Loucy (cell line): ENCODE data around the gene RNF44.
A peak's percentile ranks its signal among the peaks of the same experiment; 100 is the strongest.

Experiments used
- H2AFZ ChIP-seq: fragments of 200-600 bp; sonication (generic); 2 replicates; pipeline ENCODE4 v1.6.0; 2016; ENCODE audit warnings: antibody characterized with exemption, mild to moderate bottlenecking, low read length, moderate library complexity
- H3F3A ChIP-seq: fragments of 200-600 bp; 2 replicates; pipeline ENCODE4 v1.6.0; 2016; ENCODE audit warnings: antibody characterized with exemption, low read depth, mild to moderate bottlenecking
- H3K27me3 ChIP-seq: fragments of 200-600 bp; sonication (generic); 2 replicates; pipeline ENCODE4 v1.6.1; 2014; ENCODE audit warnings: low read length, mild to moderate bottlenecking; ENCODE audit not compliant: insufficient read depth, poor library complexity, severe bottlenecking
- H3K36me3 ChIP-seq: fragments of 200-600 bp; sonication (generic); 2 replicates; pipeline ENCODE4 v1.6.1; 2016; ENCODE audit warnings: low read length; ENCODE audit not compliant: insufficient read depth
- H3K4me1 ChIP-seq: fragments of 200-600 bp; sonication (generic); 2 replicates; pipeline ENCODE4 v1.5.1; 2014; ENCODE audit warnings: low read length, mild to moderate bottlenecking; ENCODE audit not compliant: insufficient read depth, poor library complexity, severe bottlenecking
- H3K4me2 ChIP-seq: fragments of 200-600 bp; sonication (generic); 2 replicates; pipeline ENCODE4 v1.6.0; 2014; ENCODE audit warnings: antibody characterized with exemption, low read length, low read depth, mild to moderate bottlenecking; ENCODE audit not compliant: poor library complexity, severe bottlenecking
- H3K4me3 ChIP-seq: fragments of 200-600 bp; sonication (generic); 2 replicates; pipeline ENCODE4 v1.5.1; 2014; ENCODE audit warnings: low read length, mild to moderate bottlenecking, mixed read lengths; ENCODE audit not compliant: poor library complexity, severe bottlenecking
- H3K79me2 ChIP-seq: fragments of 200-600 bp; sonication (generic); 2 replicates; pipeline ENCODE4 v1.6.1; 2014; ENCODE audit warnings: low read length; ENCODE audit not compliant: insufficient read depth
- H3K9ac ChIP-seq: fragments of 200-600 bp; sonication (generic); 2 replicates; pipeline ENCODE4 v1.6.0; 2014; ENCODE audit warnings: mild to moderate bottlenecking, low read depth, low read length, moderate library complexity; ENCODE audit not compliant: poor library complexity, severe bottlenecking
- H3K9me2 ChIP-seq: fragments of 200-600 bp; sonication (generic); replicated peaks from 2 replicates; pipeline ENCODE4 v1.6.1; 2016; ENCODE audit warnings: low read depth, low read length, mixed read lengths
- H3K9me3 ChIP-seq: fragments of 200-600 bp; sonication (generic); 2 replicates; pipeline ENCODE4 v1.6.1; 2014; ENCODE audit warnings: mild to moderate bottlenecking, antibody characterized with exemption, low read length, low read depth; ENCODE audit not compliant: insufficient read depth
- H4K20me1 ChIP-seq: fragments of 200-600 bp; sonication (generic); 2 replicates; pipeline ENCODE4 v1.6.0; 2014; ENCODE audit warnings: antibody characterized with exemption, low read length, mild to moderate bottlenecking; ENCODE audit not compliant: insufficient read depth, poor library complexity, severe bottlenecking
- EZH2phosphoT487 ChIP-seq: fragments of 200-600 bp; IDR thresholded peaks from 2 replicates; pipeline ENCODE4 v1.6.1; 2018; ENCODE audit warnings: antibody characterized with exemption, mild to moderate bottlenecking, moderate library complexity, borderline replicate concordance
- TF ChIP-seq, protein P1 (sequence below): fragments of 200-600 bp; sonication (generic); conservative IDR thresholded peaks from 2 replicates; pipeline ENCODE4 v1.5.1; 2014; ENCODE audit warnings: mild to moderate bottlenecking, antibody characterized with exemption, low read length

The RNF44 gene

DNA sequence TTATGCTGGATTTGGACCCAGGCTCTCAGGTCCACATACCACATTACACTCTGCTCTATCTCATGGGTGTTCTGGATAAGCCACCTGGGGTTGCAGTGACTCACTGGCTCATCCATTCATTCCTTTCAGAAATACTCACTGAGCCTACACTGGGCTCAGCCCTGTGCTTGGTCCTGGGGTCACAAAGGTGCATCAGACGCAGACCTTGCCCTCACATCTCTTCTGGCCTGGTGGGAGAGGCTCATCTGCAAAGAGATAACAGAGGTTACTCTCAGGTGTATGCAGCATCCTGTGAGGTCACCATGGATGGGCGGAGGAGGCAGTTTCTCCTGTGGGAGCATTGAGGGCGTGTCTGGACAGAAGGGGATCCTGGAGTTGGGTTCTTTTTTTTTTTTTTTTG lies 24.1 kb upstream of the RNF44 start:
- no peak for TF ChIP-seq EZH2phosphoT487
- TF ChIP-seq, protein P1, sequence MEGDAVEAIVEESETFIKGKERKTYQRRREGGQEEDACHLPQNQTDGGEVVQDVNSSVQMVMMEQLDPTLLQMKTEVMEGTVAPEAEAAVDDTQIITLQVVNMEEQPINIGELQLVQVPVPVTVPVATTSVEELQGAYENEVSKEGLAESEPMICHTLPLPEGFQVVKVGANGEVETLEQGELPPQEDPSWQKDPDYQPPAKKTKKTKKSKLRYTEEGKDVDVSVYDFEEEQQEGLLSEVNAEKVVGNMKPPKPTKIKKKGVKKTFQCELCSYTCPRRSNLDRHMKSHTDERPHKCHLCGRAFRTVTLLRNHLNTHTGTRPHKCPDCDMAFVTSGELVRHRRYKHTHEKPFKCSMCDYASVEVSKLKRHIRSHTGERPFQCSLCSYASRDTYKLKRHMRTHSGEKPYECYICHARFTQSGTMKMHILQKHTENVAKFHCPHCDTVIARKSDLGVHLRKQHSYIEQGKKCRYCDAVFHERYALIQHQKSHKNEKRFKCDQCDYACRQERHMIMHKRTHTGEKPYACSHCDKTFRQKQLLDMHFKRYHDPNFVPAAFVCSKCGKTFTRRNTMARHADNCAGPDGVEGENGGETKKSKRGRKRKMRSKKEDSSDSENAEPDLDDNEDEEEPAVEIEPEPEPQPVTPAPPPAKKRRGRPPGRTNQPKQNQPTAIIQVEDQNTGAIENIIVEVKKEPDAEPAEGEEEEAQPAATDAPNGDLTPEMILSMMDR: no peak

GRCh38 chr5:176560364-176560763 lies 23.2 kb upstream of the RNF44 start:
- Histone ChIP-seq H3K79me2 (no peaks in the 10 kb centered on the region), H3K9me3 (no peaks in the 10 kb centered on the region), H3K4me2 (no peak overlapping the region), H3K9ac (no peak overlapping the region), H2AFZ (no peak overlapping the region), H3K4me1 (no peaks in the 10 kb centered on the region), H4K20me1 (no peaks in the 10 kb centered on the region), H3K27me3 (no peaks in the 10 kb centered on the region), H3K4me3 (no peak overlapping the region), H3K36me3 (no peaks in the 10 kb centered on the region), H3K9me2 (no peaks in the 10 kb centered on the region), H3F3A (no peaks in the 10 kb centered on the region)
- no peak for TF ChIP-seq EZH2phosphoT487
- TF ChIP-seq, protein P1: no peak

More for the DNA sequence above, 24.1 kb upstream of the RNF44 start:
- Histone ChIP-seq H3K9me2 (no peaks in the 10 kb centered on the region), H3K4me2 (no peak overlapping the region), H3K9me3 (no peaks in the 10 kb centered on the region), H3K36me3 (no peaks in the 10 kb centered on the region), H3K4me1 (no peaks in the 10 kb centered on the region), H3K27me3 (no peaks in the 10 kb centered on the region), H2AFZ (no peak overlapping the region), H3K9ac (no peak overlapping the region), H3F3A (no peaks in the 10 kb centered on the region), H3K79me2 (no peaks in the 10 kb centered on the region), H3K4me3 (no peak overlapping the region), H4K20me1 (no peaks in the 10 kb centered on the region)

GRCh38 chr5:176559683-176560082 lies 22.5 kb upstream of the RNF44 start:
- no peaks in the 10 kb centered on the region for H3K9me3 ChIP-seq
- H3K36me3 ChIP-seq: no peaks in the 10 kb centered on the region
- no peaks in the 10 kb centered on the region for H3K9me2 ChIP-seq
- no peaks in the 10 kb centered on the region for H3F3A ChIP-seq
- no peaks in the 10 kb centered on the region for H4K20me1 ChIP-seq
- no peak overlapping the region for H3K9ac ChIP-seq
- H3K4me2 ChIP-seq: no peak overlapping the region
- H3K4me3 ChIP-seq: no peak overlapping the region
- H2AFZ ChIP-seq: no peak overlapping the region
- H3K4me1 ChIP-seq: no peaks in the 10 kb centered on the region
- no peaks in the 10 kb centered on the region for H3K79me2 ChIP-seq
- no peaks in the 10 kb centered on the region for H3K27me3 ChIP-seq
- no peak for TF ChIP-seq EZH2phosphoT487
- TF ChIP-seq, protein P1: peak; percentile 42
